Thyroid gland (tissue), 4 donors: ENCODE data around the gene NECAB2.

Source experiments
- CTCF ChIP-seq, 6 experiments: fragments of 200-600 bp in 3 of 6; fragments of 450-650 bp in 3 of 6; sonication (generic) in 3 of 6; IDR thresholded peaks; one replicate each; pipeline ENCODE4 v1.5.1; 2016 to 2019; ENCODE audit warnings: antibody characterized with exemption in 6 of 6, mild to moderate bottlenecking in 2 of 6, inconsistent platforms in 1 of 6, moderate library complexity in 1 of 6
- POLR2A ChIP-seq, 2 donors: fragments of 450-650 bp; IDR thresholded peaks; one replicate each; pipeline ENCODE4 v1.6.1; 2017; ENCODE audit warnings: antibody characterized with exemption in 2 of 2, mild to moderate bottlenecking in 2 of 2, moderate library complexity in 1 of 2

GRCh38 chr16:84027625-84028024, 59.6 kb downstream of the NECAB2 start:
- TF ChIP-seq CTCF (IDR thresholded peaks at IDR 0.05) = no peak
- TF ChIP-seq POLR2A (IDR thresholded peaks at IDR 0.05) = no peak
